Ectodermal cell (in vitro differentiated cells): ENCODE measurements around the gene PPP1R36.
"Not testable (repeated sequence)": the region's sequence is repeated elsewhere in the genome, so short reads cannot be mapped to it uniquely, and the experiment has no call there.

Source experiments
- H3K27ac ChIP-seq: 2 replicates; pipeline ENCODE4 v1.7.0; 2013; ENCODE audit warnings: mild to moderate bottlenecking, low read depth, low read length; ENCODE audit not compliant: insufficient read depth, poor library complexity, severe bottlenecking
- H3K27me3 ChIP-seq: 2 replicates; pipeline ENCODE4 v1.7.0; 2013; ENCODE audit warnings: mild to moderate bottlenecking, low read length; ENCODE audit not compliant: insufficient read depth, control insufficient read depth, poor library complexity, severe bottlenecking
- H3K36me3 ChIP-seq: one replicate; pipeline ENCODE4 v1.7.0; 2013; ENCODE audit warnings: low read length; ENCODE audit not compliant: control insufficient read depth, insufficient read depth
- H3K4me1 ChIP-seq: one replicate; pipeline ENCODE4 v1.7.0; 2013; ENCODE audit warnings: low read length; ENCODE audit not compliant: control insufficient read depth, insufficient read depth
- H3K4me3 ChIP-seq: 2 replicates; pipeline ENCODE4 v1.7.0; 2013; ENCODE audit warnings: low read depth, low read length, control low read depth; ENCODE audit not compliant: insufficient read depth
- H3K9me3 ChIP-seq: 2 replicates; pipeline ENCODE4 v1.7.0; 2013; ENCODE audit warnings: mild to moderate bottlenecking, low read length, moderate library complexity; ENCODE audit not compliant: control insufficient read depth
- WGBS, 2 experiments: methylation state at CpG; one replicate each; pipeline ENCODE4 v1.1.7; 2013; ENCODE audit warnings: missing lambda C conversion rate in 2 of 2; 5-methylcytosine and 5-hydroxymethylcytosine counted together

PPP1R36 gene

GRCh38 chr14:64544607-64545312 lies 5.0 kb upstream of the PPP1R36 start:
- H3K4me1 ChIP-seq, result no peaks in the 10 kb centered on the region
- H3K36me3 ChIP-seq, result no peaks in the 10 kb centered on the region
- H3K27me3 ChIP-seq, result peaks cover 61% of the 10 kb centered on the region
- H3K9me3 ChIP-seq, result no peaks in the 10 kb centered on the region
- 55 to 85% methylated on average over 3 to 5 of the region's 5 CpGs for WGBS, 2 experiments
- H3K27ac ChIP-seq, result no peak overlapping the region
- H3K4me3 ChIP-seq, result no peak overlapping the region

GRCh38 chr14:64549016-64549415 lies 745 bp upstream of the PPP1R36 start:
- Histone ChIP-seq H3K36me3 (no peaks in the 10 kb centered on the region), H3K9me3 (no peaks in the 10 kb centered on the region), H3K27ac (no peak overlapping the region), H3K4me1 (peaks cover 4% of the 10 kb centered on the region), H3K4me3 (no peak overlapping the region), H3K27me3 (peaks cover 50% of the 10 kb centered on the region)
- 100% methylated on average over 1 of the region's 1 CpG; no CpG with 5 or more reads in 1 of the 2 experiments for WGBS, 2 experiments

- Histone ChIP-seq H3K9me3 (no peaks in the 10 kb centered on the region), H3K4me3 (no peak overlapping the region), H3K27ac (no peak overlapping the region), H3K4me1 (peaks cover 4% of the 10 kb centered on the region), H3K36me3 (no peaks in the 10 kb centered on the region), H3K27me3 (peaks cover 42% of the 10 kb centered on the region)
- 72 to 83% methylated on average over 4 to 7 of the region's 7 CpGs for WGBS, 2 experiments
These were observed 1.0 kb downstream of the PPP1R36 start for GRCh38 chr14:64550621-64551333.

DNA sequence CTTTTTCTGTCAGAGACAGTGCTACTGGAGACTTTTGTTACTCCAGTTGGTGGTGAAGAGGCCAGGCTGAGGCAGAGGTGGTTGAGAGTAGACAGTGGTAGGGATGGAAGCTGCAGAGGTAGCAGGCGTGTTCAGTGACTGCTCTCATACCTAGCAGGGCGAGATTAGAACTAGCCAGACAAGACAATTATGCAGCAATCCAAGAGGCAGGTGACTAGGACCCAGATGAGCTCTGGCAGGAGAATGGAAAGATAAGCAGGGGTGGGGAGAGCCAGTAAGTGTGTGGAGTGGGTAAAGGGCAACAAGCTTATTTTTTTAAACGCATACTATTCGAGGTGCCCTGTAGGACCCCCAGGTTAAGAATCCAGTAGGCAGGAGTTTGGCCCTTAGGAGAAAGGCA lies 4.8 kb downstream of the PPP1R36 start:
- H3K4me3 ChIP-seq, result no peak overlapping the region
- no peaks in the 10 kb centered on the region for H3K36me3 ChIP-seq
- no peak overlapping the region for H3K27ac ChIP-seq
- H3K27me3 ChIP-seq, result peaks cover 27% of the 10 kb centered on the region
- WGBS, 2 experiments, result 88 to 91% methylated on average over 4 of the region's 4 CpGs
- peaks cover 4% of the 10 kb centered on the region for H3K4me1 ChIP-seq
- H3K9me3 ChIP-seq, result no peaks in the 10 kb centered on the region

DNA sequence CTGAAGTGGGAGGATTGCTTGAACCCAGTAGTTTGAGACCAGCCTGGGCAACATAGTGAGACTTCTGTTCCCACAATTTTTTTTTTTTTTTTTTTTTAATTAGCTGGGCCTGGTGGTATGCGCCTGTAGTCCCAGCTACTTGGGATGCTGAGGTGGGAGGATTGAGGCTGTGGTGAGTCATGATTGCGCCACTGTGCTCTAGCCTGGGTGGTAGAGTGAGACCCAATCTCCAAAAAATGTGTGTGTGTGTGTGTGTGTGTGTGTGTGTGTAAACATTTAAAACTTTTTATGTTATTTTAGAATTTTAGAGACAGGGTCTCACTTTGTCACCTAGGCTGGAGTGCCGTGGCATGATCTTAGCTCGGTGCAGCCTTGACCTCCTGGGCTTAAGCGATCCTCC lies 6.8 kb downstream of the PPP1R36 start:
- Histone ChIP-seq H3K4me3 (no peak overlapping the region), H3K9me3 (no peaks in the 10 kb centered on the region), H3K27ac (no peak overlapping the region), H3K27me3 (peaks cover 7% of the 10 kb centered on the region), H3K4me1 (no peaks in the 10 kb centered on the region), H3K36me3 (no peaks in the 10 kb centered on the region)
- WGBS, 2 experiments, result 94 to 98% methylated on average over 5 of the region's 5 CpGs

DNA sequence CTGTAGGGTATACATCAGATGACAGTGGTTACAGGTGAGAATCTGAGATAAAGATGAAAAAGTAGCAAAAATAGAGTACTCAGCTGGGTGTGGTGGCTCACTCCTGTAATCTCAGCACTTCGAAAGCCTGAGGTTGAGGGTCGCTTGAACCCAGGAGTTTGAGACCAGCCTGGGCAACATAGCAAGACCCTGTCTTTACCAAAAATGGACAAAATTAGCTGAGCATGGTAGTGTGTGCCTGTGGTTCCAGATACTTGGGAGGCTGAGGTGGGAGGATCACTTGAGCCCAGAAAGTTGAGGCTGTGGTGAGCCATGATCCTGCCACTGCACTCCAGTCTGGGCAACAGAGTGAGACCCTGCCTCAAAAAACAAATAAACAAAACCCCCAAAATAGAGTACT lies 8.5 kb downstream of the PPP1R36 start:
- H3K9me3 ChIP-seq, H3K27ac ChIP-seq, H3K36me3 ChIP-seq, H3K4me1 ChIP-seq, H3K27me3 ChIP-seq, H3K4me3 ChIP-seq: not testable (repeated sequence)
- WGBS, 2 experiments, result 90 to 95% methylated on average over 2 of the region's 2 CpGs

DNA sequence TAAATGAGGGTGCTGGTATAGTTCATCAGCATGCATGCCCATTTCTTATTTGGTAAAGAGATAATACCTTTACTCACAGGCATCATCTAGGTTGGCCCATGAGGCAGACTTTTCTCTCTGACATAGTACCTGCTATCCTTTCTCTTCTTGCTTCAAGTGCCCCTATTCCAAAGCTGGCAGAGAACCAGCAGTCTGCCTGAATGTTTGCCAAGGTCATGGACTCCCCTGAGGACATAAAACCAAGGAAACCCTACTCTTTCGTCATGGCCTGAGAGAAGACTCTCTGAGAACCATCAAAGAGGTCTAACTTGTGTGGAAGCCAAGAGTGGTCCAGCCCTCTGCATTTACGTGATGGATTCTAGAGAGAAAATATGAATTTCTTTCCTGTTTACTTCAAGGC lies 11.9 kb downstream of the PPP1R36 start:
- H3K27ac ChIP-seq, result no peak overlapping the region
- no peaks in the 10 kb centered on the region for H3K9me3 ChIP-seq
- H3K4me3 ChIP-seq, result no peak overlapping the region
- H3K27me3 ChIP-seq, result no peaks in the 10 kb centered on the region
- H3K36me3 ChIP-seq, result no peaks in the 10 kb centered on the region
- WGBS, 2 experiments, result 91 to 98% methylated on average over 2 of the region's 2 CpGs
- peaks cover 4% of the 10 kb centered on the region for H3K4me1 ChIP-seq

GRCh38 chr14:64562436-64562835 lies 12.7 kb downstream of the PPP1R36 start:
- peaks cover 4% of the 10 kb centered on the region for H3K4me1 ChIP-seq
- H3K4me3 ChIP-seq, result no peak overlapping the region
- no peaks in the 10 kb centered on the region for H3K9me3 ChIP-seq
- no peak overlapping the region for H3K27ac ChIP-seq
- no peaks in the 10 kb centered on the region for H3K36me3 ChIP-seq
- no peaks in the 10 kb centered on the region for H3K27me3 ChIP-seq

DNA sequence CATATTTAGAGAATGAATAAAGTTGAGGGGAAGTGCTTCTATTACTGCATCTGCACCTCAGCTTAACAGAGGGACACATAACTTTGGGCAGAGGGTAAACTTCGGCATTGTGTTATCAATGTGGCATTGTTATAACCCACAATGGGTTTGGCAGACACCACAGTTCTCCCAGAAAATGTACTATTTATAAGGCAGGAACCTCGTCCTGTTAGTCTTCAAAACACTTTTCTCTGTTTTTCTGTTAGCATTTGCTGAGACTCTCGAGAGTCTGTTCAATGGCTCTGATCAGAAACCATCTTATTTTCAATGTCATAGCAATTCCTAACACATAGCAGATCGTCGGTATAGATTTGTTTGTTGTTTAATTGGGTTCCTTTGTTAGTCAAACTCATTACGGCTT lies 13.9 kb downstream of the PPP1R36 start:
- H3K4me1 ChIP-seq, result peaks cover 4% of the 10 kb centered on the region
- H3K36me3 ChIP-seq, result no peaks in the 10 kb centered on the region
- WGBS, 2 experiments, result 82 to 90% methylated on average over 6 of the region's 6 CpGs
- no peaks in the 10 kb centered on the region for H3K27me3 ChIP-seq
- H3K9me3 ChIP-seq, result no peaks in the 10 kb centered on the region
- no peak overlapping the region for H3K27ac ChIP-seq
- no peak overlapping the region for H3K4me3 ChIP-seq

DNA sequence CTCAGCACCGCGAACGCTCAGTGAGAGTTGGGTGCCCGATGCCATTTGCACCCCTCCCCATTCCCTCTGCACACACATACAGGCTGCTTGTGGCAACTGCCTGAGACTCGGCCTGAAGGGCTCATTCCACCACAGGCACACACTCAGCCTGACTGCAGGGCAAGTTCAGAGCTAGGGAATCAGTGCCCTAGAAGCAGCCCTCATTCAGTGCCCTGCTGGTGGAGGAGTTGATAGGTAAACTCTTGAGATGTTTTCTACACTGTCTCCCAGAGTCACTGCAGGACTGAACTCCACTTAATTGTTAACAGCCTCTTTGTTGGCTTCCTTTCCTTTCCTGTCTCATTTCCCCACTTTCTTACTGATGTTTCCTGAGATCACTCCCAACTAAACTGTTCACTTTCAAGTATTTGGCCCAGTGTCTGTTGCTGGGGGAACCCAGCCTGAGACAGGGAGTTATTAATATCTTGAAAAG lies 16.9 kb downstream of the PPP1R36 start:
- Histone ChIP-seq H3K27me3 (no peaks in the 10 kb centered on the region), H3K27ac (no peak overlapping the region), H3K4me3 (no peak overlapping the region), H3K9me3 (no peaks in the 10 kb centered on the region), H3K4me1 (peaks cover 4% of the 10 kb centered on the region), H3K36me3 (no peaks in the 10 kb centered on the region)
- whole genome bisulfite sequencing, 2 experiments, result 91% methylated on average over 5 of the region's 5 CpGs
